ENCODE results near the gene GLYATL2. TPM values are rescaled to one million over a fixed set of nuclear protein-coding genes. Genes with fewer than 3 reads are reported as not detected.

Gene GLYATL2
- total RNA-seq = not detected in 2 replicates

GRCh38 chr11:58844361-58845005 lies at the start of gene GLYATL2:
Gene GLYATL2, minus strand, starts transcription at chr11:58844704. Its CDS starts 5,092 bp downstream, at chr11:58839612.

Other genes with a start within 250 kb of the GLYATL2 start
- gene CNTF, start 222.0 kb downstream of the GLYATL2 start, total RNA-seq = 3.3 and 4.0 TPM in 2 replicates
- not detected in 2 replicates for gene GLYAT, start 112.8 kb downstream of the GLYATL2 start, total RNA-seq
- gene GLYATL1, start 94.8 kb upstream of the GLYATL2 start, total RNA-seq = not detected in 2 replicates
- gene GLYATL1B, start 241.6 kb upstream of the GLYATL2 start, total RNA-seq = not detected in 2 replicates